ENCODE data around the gene NCBP2L. TPM values are rescaled to one million over a fixed set of nuclear protein-coding genes. Genes with fewer than 3 reads are reported as not detected.

The NCBP2L gene
- total and polyA plus RNA-seq, 2 of the 8 experiments (the other 6 are each of a cell fraction or from before 2014, with no cell fraction given): not detected

- POLR2A ChIA-PET (ENCODE audit: partially characterized antibody): interaction anchor here (1.3 to 4.7 kb wide), 2 partner anchors 12 to 22 kb away, joined by 3 to 51 read pairs; no protein-coding TSS in a partner anchor
- Histone ChIP-seq H3K4me3 (ENCODE audit: extremely low read depth in 1 of 4, insufficient read depth in 2 of 4, low read depth in 3 of 4, low read length in 4 of 4) (no peak overlapping the region), H3K27ac (ENCODE audit: low read depth, low read length) (no peak overlapping the region)
Measured at GRCh38 chrX:107728371-107729099, 49.0 kb upstream of the NCBP2L start.

More at GRCh38 chrX:107728371-107729099, 49.0 kb upstream of the NCBP2L start:
- Histone ChIP-seq H2BK12ac (ENCODE audit: low read depth, low read length) (no peak overlapping the region), H3K23ac (ENCODE audit: insufficient read length) (no peak overlapping the region), H2AFZ (ENCODE audit: low read length) (no peak overlapping the region), H4K5ac (ENCODE audit: insufficient read length, low read depth, low read length) (no peak overlapping the region), H4K20me1 (replicated peaks in 1 of 2; ENCODE audit: control insufficient read depth in 1 of 2, insufficient read depth in 2 of 2, low read length in 2 of 2) (no peaks in the 10 kb centered on the region), H2BK20ac (ENCODE audit: low read length) (no peak overlapping the region), H4K91ac (replicated peaks; ENCODE audit: insufficient read length, low read length) (no peak overlapping the region), H3K18ac (ENCODE audit: extremely low read depth, low read length) (0 out of 2 replicates have a peak overlapping the region, but pooled peaks have one; percentile 48), H2BK5ac (ENCODE audit: low read depth, low read length) (no peak overlapping the region), H3K4me2 (ENCODE audit: insufficient read depth in 1 of 2, low read depth in 2 of 2, low read length in 2 of 2) (no peak overlapping the region), H3K36me3 (ENCODE audit: control insufficient read depth in 2 of 4, insufficient read depth in 4 of 4, low read length in 3 of 4) (no peaks in the 10 kb centered on the region), H4K8ac (ENCODE audit: extremely low read depth, insufficient read depth, low read length) (no peak overlapping the region), H3K9me3 (ENCODE audit: insufficient read depth in 2 of 2, low read depth in 1 of 2, low read length in 1 of 2) (no peaks in the 10 kb centered on the region), H3K56ac (replicated peaks; ENCODE audit: insufficient read length, low read depth, low read length) (no peak overlapping the region), H2BK15ac (ENCODE audit: low read length) (no peak overlapping the region), H3K14ac (ENCODE audit: insufficient read length) (no peak overlapping the region), H3K23me2 (ENCODE audit: low read depth, low read length) (no peaks in the 10 kb centered on the region), H3K79me1 (ENCODE audit: low read depth, low read length) (no peaks in the 10 kb centered on the region), H3K79me2 (ENCODE audit: control insufficient read depth in 1 of 2, insufficient read depth in 2 of 2, low read length in 2 of 2) (no peaks in the 10 kb centered on the region), H3K4ac (replicated peaks; ENCODE audit: insufficient read length, low read depth, low read length) (no peak overlapping the region), H3K4me1 (replicated peaks in 1 of 4; ENCODE audit: control insufficient read depth in 3 of 4, insufficient read depth in 4 of 4, low read length in 3 of 4) (peaks cover 0 to 17% (median 11%) of the 10 kb centered on the region in 4 experiments; a peak in 5 of 7 replicates), H3K9ac (replicated peaks in 1 of 4; ENCODE audit: extremely low read depth in 1 of 4, low read depth in 3 of 4, low read length in 3 of 4) (no peak overlapping the region), H2AK5ac (ENCODE audit: low read depth, low read length) (no peak overlapping the region), H2BK120ac (replicated peaks; ENCODE audit: low read depth, low read length) (no peak overlapping the region), H3K27me3 (replicated peaks in 1 of 4; ENCODE audit: control insufficient read depth in 3 of 4, extremely low read depth in 1 of 4, insufficient read depth in 3 of 4, low read length in 3 of 4) (no peaks in the 10 kb centered on the region)
- CTCF ChIA-PET (ENCODE audit: partially characterized antibody): interaction anchor here (0.8 to 4.7 kb wide), 13 partner anchors 8 to 68 kb away, joined by 3 to 50 read pairs (median 6); partner anchors contain the start of gene TSC22D3
- FAIRE-seq (no peak), DNase-seq (ENCODE audit: low read depth in 1 of 2, low spot score in 2 of 2) (no peak)
- 88% methylated on average over 3 of the region's 4 CpGs; no CpG with 5 or more reads in 1 of the 2 experiments for WGBS, 2 experiments (ENCODE audit: extremely low coverage in 1 of 2, insufficient coverage in 1 of 2, insufficient read length in 1 of 2, insufficient replicate concordance in 2 of 2, low coverage in 1 of 2, low lambda C conversion rate in 2 of 2, missing lambda C conversion rate in 1 of 2)
- TF ChIP-seq BCL11A (IDR thresholded peaks at IDR 0.05; ENCODE audit: low read depth in 2 of 2, low read length in 2 of 2) (no peak), MAX (IDR thresholded peaks at IDR 0.05) (no peak), POLR2A (IDR thresholded peaks at IDR 0.05; ENCODE audit: control extremely low read depth in 1 of 2, low read depth in 2 of 2, low read length in 2 of 2) (no peak), ATF3 (IDR thresholded peaks at IDR 0.05; ENCODE audit: insufficient read depth, low read depth, low read length) (no peak), SP4 (IDR thresholded peaks at IDR 0.05; ENCODE audit: low read length) (no peak), NANOG (IDR thresholded peaks at IDR 0.05; ENCODE audit: insufficient read depth, low read depth, low read length, poor library complexity, severe bottlenecking) (no peak), CREB1 (IDR thresholded peaks at IDR 0.05) (no peak), ASH2L (IDR thresholded peaks at IDR 0.05; ENCODE audit: low read length) (no peak)
